ENCODE measurements around the gene AK4.
"Not testable (repeated sequence)": the region's sequence is repeated elsewhere in the genome, so short reads cannot be mapped to it uniquely, and the experiment has no call there.

The AK4 gene

GRCh38 chr1:65214340-65215027 lies 66.5 kb downstream of the AK4 start:
- DNase-seq (ENCODE audit: low read depth, low spot score): no peak

- DNase-seq (ENCODE audit: low read depth, low spot score): no peak
These were observed 69.0 kb downstream of the AK4 start for GRCh38 chr1:65216989-65217388.

GRCh38 chr1:65221638-65222339 lies 73.8 kb downstream of the AK4 start:
- no peak for DNase-seq (ENCODE audit: low read depth, low spot score)

GRCh38 chr1:65222340-65222940 lies 74.4 kb downstream of the AK4 start:
- no peak for DNase-seq (ENCODE audit: low read depth, low spot score)

GRCh38 chr1:65224681-65225091 lies 76.7 kb downstream of the AK4 start:
- no peak for DNase-seq (ENCODE audit: low read depth, low spot score)

GRCh38 chr1:65225179-65225578 lies 77.2 kb downstream of the AK4 start:
- DNase-seq (ENCODE audit: low read depth, low spot score): no peak

GRCh38 chr1:65229201-65229600 lies 81.2 kb downstream of the AK4 start:
- no peak for DNase-seq (ENCODE audit: low read depth, low spot score)

- DNase-seq (ENCODE audit: low read depth, low spot score): no peak
These were observed 81.8 kb downstream of the AK4 start for GRCh38 chr1:65229754-65230339.

- no peak for DNase-seq (ENCODE audit: low read depth, low spot score)
These were observed 82.9 kb downstream of the AK4 start for GRCh38 chr1:65230731-65231481.

- DNase-seq (ENCODE audit: low read depth, low spot score): no peak
These were observed 83.8 kb downstream of the AK4 start for GRCh38 chr1:65231718-65232330.

- no peak for DNase-seq (ENCODE audit: low read depth, low spot score)
These were observed 84.5 kb downstream of the AK4 start for GRCh38 chr1:65232461-65232990.

GRCh38 chr1:65233782-65234181 lies 85.8 kb downstream of the AK4 start:
- DNase-seq (ENCODE audit: low read depth, low spot score): no peak

GRCh38 chr1:65235867-65236805 lies 88.1 kb downstream of the AK4 start:
- no peak for DNase-seq (ENCODE audit: low read depth, low spot score)

- DNase-seq (ENCODE audit: low read depth, low spot score): not testable (repeated sequence)
These were observed 89.1 kb downstream of the AK4 start for GRCh38 chr1:65237088-65237487.

- DNase-seq (ENCODE audit: low read depth, low spot score): no peak
These were observed 89.5 kb downstream of the AK4 start for GRCh38 chr1:65237503-65237902.

GRCh38 chr1:65238010-65238409 lies 90.0 kb downstream of the AK4 start:
- no peak for DNase-seq (ENCODE audit: low read depth, low spot score)

GRCh38 chr1:65243491-65243890 lies 95.5 kb downstream of the AK4 start:
- no peak for DNase-seq (ENCODE audit: low read depth, low spot score)

- DNase-seq (ENCODE audit: low read depth, low spot score): no peak
These were observed 97.3 kb downstream of the AK4 start for GRCh38 chr1:65245295-65245694.

GRCh38 chr1:65247419-65248359 lies 99.7 kb downstream of the AK4 start:
- DNase-seq (ENCODE audit: low read depth, low spot score): peak; percentile 77

Data from smooth muscle cell of the brain vasculature (primary cell).